Measurements from ENCODE around the gene BTBD10.

The BTBD10 gene

GRCh38 chr11:13367115-13367514 lies 95.9 kb downstream of the BTBD10 start:
- DNase-seq = no peak

DNA sequence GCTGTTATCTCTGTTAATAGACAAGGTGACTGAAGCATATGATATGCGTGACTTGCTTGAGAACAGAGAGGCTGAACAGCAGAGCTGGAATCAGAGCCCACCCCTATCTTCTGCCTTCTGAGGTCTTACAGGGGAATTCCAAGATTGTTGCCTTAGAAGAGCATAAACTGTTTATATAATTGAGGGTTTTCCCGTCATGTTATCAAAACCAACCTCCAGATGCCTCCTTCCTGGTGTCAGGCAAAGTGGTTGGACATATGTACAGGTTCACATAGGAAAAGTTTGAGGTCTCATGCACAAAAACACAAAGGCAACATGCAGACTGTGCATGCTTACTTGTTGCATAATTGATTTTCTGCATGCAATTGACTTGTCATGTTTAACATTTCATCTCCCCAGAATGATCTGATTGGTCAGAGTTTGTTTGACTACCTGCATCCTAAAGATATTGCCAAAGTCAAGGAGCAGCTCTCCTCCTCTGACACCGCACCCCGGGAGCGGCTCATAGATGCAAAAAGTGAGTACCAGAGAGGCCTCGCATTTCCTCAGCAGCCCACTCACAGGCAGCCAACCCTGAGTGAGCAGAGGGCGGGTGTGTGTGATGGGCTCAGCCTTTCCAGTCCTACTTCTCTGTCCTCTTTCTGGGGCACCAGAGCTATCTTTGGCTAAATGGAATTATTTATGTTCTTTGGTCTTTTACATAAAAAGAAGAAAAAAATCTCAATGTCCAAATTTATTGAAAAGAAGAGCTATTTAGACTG lies 96.6 kb downstream of the BTBD10 start:
- no peak for DNase-seq

DNA sequence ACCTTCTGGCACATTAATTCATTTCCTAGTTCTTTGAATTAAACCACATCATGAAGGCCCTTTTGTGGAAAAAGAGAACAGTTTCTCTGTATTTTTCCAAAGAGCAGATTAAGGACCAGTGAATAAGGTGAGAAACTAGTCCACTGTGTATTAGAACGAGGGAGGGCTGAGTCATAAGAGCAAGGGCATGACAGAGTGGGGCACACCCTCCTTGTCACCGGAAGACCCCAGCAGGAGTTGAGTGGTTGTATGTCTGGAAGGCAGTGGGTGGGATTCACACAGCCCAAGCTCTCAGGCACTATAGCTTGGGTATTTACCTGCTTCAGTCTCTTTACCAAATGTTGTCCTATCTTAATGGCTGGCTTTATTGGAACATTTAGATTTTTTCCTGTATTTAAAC lies 98.6 kb downstream of the BTBD10 start:
- DNase-seq = no peak

GRCh38 chr11:13362596-13363109 lies 100.4 kb downstream of the BTBD10 start:
- DNase-seq = no peak

GRCh38 chr11:13358596-13359270 lies 104.3 kb downstream of the BTBD10 start:
- no peak for DNase-seq

DNA sequence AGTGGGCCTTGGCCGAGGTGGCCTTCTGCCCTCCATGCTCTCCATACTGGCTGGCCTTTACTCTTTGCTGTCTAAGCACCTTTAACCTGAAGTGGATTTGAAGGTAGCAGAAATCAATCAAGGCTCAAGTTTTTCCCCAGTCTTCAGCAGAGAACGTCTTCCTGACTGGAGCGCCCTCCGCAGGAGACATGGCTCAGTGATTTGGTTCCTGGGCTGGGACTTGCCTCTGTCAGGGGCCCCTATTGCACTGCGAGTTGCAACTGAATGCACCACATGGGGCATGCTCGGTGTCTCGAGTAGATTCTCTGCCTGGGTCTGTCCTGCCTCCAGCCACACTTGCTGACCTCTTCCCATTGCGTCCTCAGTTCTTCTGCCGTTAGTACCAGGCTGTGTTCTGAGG lies 105.8 kb downstream of the BTBD10 start:
- DNase-seq = no peak

DNA sequence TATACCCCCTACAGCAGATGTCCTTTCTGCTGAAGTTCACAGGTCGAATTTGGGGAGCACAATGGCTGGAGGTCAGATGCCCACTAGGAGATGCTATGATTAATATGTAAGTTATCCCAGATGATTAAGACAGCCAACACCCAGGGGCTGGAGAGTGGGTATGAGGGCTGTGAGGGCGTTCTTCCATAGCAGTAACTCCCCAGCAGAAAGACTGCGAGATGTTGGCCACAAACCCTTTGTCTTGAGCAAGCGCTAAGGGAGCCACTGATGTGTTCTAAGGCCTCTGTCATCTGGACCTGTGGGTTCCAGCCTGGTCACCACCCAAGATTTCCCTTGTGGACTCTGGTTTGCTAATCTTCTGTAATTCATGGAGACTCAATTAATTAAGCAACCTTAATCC lies 107.8 kb downstream of the BTBD10 start:
- DNase-seq = no peak

DNA sequence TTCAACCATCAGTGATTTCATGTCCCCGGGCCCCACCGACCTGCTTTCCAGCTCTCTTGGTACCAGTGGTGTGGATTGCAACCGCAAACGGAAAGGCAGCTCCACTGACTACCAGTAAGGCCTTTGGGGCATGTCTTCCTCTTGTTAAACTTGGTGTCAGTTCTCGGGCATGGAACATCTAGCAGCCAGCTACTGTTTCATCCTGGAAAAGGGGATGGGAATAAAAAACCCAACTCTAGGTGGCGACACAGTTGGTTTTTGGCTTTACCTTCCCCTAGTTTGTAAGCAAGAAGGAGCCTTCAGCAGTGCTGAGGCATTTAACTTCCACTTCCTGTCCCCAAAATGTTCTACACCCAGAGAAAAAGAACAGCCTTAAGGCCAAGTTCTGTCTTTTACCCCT lies 108.7 kb downstream of the BTBD10 start:
- DNase-seq = peak; percentile 12

DNA sequence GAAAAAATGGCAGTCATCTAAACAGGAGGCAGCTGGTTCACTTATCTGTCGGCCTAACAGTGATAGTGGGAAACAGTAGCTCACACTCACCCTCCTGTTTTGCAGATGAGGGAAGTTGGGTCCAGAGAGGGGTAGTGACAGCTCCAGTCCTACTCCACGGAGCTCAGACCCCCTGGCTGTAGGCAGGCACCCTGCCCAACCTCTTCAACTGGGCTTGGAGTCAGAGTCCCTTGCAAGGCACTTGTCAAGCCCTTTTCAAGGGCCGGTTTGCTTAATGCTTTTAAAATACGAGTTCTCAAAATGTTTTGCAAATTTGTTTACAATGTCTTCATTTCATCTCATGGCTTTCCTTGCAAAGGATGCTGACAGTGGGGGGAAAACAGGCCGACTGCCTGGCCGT lies 110.3 kb downstream of the BTBD10 start:
- no peak for DNase-seq

- DNase-seq = no peak
These were observed 113.4 kb downstream of the BTBD10 start for GRCh38 chr11:13349581-13349980.

DNA sequence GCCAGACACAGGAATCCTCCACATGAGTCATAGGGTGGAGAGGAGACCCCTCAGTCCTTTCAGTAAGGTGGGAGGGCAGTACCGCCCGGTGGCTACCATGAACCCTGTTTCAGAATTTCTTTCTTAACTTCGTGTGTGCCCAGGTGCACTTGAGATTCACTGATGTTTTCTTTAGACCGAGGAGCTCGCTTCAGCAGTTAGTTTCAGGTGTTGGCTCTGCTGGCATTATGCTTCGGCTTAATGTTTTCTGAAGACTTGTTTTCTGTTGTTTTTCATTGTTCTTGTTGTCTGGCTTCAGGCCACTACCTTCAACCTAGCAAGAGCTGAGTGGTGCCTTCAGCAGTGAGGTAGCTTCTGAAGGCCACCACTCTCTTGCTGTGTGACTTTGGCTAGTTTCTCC lies 114.0 kb downstream of the BTBD10 start:
- DNase-seq = no peak

GRCh38 chr11:13348305-13348704 lies 114.7 kb downstream of the BTBD10 start:
- no peak for DNase-seq

GRCh38 chr11:13347901-13348300 lies 115.1 kb downstream of the BTBD10 start:
- DNase-seq = no peak

DNA sequence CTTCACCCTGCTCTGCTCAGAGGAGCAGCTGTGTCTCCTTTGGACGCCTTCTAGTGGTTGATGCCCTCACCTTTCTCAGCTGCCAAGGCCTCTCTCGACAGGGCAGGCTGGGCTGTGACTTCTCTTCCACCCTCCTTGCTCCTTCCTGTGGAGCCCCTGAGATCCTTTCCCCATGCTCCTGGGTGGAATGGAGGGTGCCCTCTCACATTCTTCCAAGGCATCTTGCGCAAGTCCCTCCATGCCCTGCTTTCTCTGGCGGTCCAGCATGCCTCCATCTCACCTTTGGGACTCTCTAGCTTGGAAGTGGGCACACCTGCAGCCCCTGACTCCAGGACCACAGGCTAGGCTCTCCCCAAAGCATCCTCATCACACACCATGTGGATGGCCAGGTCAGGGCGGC lies 116.6 kb downstream of the BTBD10 start:
- no peak for DNase-seq

GRCh38 chr11:13344818-13345217 lies 118.2 kb downstream of the BTBD10 start:
- no peak for DNase-seq

- peak; percentile 60 for DNase-seq
These were observed 118.9 kb downstream of the BTBD10 start for GRCh38 chr11:13343931-13344717.

- no peak for DNase-seq
These were observed 120.0 kb downstream of the BTBD10 start for GRCh38 chr11:13343067-13343466.

- DNase-seq = no peak
These were observed 122.0 kb downstream of the BTBD10 start for GRCh38 chr11:13341026-13341425.

GRCh38 chr11:13339195-13340153 lies 123.5 kb downstream of the BTBD10 start:
- DNase-seq = no peak

DNA sequence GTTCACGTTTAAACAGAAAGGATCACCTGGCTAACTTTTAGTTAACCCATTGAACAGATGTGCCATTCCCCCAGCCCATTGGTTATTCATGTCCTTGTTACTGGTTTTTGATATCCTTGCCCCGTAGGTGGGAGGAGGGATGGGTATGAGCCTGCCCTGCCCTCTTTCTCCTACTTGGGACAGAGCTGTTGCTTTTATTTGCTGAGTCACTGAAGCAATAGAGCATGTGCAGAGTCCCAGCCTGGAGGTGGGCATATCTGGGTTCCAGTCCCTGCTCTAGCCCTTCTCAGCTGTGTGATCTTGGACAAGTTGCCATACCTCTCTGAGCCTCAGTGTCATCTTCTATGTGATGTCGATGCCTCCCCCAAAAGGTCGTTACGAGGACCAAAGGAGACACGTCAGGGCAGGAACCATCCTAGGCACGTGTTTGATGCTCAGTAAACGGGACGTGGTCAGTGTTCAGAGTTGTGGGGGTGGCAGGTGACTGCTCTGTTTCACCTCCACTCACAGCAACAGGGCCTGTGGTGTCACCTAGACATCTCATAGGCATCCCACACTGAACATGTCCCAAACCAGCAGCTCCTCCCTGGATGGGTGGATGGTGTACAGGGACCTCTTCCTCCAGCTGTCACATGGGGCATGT lies 124.5 kb downstream of the BTBD10 start:
- DNase-seq = no peak

DNA sequence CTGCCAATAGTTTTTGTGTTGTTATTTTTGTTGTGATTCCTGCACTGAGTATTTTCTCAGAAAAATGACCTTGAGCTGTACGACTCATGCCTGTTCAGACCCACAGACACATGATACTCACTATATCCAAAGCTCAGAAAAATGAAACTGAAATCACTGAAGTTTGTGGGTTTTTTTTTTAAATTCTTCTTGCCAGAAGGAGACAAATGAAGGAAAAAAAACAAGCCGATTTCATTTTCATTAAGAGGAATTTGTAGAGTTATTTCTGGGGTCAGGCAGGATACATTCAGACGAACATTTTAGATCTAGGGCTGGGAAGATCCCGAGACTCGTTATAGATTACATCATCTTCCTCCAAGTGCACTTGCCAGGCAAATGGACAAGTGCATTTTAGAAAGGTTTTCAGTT lies 125.0 kb downstream of the BTBD10 start:
- DNase-seq = no peak
